ENCODE measurements around the gene THRSP. TPM values are rescaled to one million over a fixed set of nuclear protein-coding genes. Genes with fewer than 3 reads are reported as not detected.
"Not testable (repeated sequence)": the region's sequence is repeated elsewhere in the genome, so short reads cannot be mapped to it uniquely, and the experiment has no call there.

THRSP gene
- polyA plus RNA-seq, 10 donors = 0.11 to 0.99 (median 0.17) TPM; not detected in 1

DNA sequence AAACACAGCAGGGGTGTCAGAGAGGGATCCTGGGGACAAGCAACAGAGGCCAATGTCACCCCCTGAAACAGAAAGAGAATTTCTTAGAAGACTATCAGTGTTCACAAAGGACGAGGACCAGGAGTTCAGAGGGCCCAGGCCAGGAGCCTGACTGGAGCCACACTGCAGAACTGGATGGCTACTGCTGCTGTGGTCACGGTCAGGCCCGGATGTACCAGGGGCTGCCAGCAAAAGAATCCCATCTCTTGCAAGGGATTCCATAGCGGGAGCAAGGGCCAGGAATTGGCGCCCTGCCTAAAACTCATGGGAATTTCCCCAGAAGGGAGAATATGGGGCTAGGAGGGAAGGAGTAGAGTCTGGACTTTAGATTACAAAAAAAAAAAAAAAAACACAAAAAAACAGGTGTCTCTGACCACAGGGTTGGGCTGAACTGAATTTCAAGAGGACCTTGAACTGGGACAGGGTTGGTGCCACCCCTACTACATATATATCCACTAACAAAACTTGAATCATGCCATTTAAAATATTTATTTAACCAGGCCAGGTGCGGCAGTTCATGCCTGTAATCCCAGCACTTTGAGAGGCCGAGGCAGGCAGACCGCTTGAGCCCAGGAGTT lies 24.9 kb upstream of the THRSP start:
- no peak for DNase-seq

DNA sequence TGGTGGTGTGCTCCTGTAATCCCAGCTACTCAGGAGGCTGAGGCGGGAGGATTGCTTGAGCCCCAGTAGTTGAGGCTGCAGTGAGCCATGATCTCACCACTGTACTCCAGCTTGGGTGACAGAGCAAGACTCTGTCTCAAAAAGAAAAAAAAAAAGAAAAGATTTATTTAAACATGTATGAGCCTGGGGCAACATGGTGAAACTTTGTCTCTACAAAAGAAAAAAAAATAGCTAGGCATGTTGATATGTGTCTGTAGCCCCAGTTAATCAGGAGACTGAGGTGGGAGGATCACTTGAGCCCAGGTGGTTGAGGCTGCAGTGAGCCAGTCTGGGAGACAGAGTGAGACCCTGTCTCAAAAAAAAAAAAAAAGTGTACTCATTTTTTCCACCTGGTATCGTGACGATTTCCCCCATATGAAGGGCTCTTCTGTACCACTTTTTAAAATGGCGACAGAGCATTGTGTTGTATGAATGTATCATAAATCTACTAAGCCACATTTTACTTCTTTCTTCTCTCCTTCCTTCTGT lies 24.2 kb upstream of the THRSP start:
- no peak for DNase-seq

DNA sequence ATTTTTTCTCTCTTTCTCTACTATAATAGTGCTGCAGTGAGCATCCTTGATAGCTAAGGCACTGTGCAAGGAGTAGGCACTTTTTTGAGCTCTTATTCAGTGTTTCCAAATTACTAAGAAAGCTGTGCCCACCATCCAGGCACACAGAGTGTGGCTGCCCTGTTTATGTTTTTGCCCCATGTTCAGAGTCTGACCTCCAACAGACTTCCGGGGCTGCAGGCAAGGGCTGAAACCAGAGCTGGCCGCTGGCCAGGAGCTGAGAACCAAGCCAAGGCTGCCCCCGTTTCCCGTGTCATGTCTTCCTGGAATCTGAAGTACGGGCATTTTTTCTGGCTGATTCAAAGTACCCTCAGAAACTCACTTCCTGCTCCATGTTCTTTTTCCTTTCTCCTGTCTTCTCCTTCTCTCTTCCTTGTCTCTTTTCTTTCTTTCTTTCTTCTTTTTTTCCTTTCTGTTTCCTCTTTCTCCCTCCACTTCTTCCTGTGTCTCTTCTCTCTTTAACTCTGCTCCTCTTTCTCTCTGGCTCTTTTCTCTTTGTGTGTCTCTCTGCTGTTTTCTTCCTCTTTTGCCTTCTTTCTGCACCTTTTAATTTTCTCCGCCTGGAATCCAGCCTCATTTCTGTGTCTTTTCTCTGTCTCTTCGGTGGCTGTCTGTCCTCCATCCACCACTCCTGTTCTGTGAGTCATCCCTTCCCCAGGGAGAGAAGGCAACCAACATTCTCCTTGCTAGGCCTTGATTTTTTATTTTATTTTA lies 23.6 kb upstream of the THRSP start:
- peak; percentile 44 to 81 (median 68) for DNase-seq

GRCh38 chr11:78040691-78041379 lies 22.8 kb upstream of the THRSP start:
- no peak for DNase-seq

DNA sequence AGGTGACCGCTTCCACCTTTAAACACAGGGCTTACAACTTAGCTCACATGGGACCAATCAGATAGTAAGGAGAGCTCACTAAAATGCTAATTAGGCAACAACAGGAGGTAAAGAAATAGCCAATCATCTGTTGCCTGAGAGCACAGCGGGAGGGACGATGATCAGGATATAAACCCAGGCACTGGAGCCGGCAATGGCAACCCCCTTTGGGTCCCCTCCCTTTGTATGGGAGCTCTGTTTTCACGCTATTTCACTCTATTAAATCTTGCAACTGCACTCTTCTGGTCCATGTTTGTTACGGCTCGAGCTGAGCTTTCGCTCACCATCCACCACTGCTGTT lies 22.3 kb upstream of the THRSP start:
- not testable (repeated sequence) for DNase-seq

DNA sequence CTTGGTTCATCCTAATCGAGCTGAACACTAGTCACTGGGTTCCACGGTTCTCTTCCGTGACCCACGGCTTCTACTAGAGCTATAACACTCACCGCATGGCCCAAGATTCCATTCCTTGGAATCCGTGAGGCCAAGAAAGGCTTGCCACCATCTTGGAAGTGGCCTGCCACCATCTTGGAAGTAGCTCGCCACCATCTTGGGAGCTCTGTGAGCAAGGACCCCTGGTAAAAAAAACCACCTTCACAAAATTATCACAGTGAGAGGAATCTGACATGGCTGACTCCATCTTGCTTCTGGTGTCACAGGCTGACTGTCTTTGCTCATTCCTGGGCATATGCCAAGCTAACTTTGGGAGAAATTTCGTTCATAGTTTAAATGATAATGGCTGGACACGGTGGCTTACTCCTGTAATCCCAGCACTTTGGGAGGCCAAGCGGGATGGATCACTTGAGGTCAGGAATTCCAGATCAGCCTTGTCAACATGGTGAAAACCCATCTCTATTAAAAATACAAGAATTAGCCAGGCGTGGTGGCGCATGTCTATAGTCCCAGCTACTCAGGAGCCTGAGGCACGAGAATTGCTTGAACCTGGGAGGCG lies 21.7 kb upstream of the THRSP start:
- DNase-seq = no peak

DNA sequence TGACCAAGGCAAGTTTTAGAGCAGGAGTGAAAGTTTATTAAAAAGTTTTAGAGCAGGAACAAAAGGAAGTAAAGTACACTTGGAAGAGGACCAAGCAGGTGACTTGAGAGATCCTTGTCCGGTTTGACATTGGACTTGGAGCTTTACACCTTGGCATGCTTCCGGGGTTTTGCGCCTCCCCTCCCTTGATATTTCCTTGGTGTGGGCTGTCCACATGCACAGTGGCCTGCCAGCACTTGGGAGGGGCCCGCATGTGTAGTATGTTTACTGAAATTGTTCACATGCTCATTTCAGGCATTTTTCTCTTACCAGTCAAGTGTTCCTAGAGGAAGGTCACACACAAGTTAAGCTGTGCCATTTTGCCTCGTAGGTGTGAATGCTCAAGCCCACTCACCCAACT lies 19.0 kb upstream of the THRSP start:
- no peak for DNase-seq

DNA sequence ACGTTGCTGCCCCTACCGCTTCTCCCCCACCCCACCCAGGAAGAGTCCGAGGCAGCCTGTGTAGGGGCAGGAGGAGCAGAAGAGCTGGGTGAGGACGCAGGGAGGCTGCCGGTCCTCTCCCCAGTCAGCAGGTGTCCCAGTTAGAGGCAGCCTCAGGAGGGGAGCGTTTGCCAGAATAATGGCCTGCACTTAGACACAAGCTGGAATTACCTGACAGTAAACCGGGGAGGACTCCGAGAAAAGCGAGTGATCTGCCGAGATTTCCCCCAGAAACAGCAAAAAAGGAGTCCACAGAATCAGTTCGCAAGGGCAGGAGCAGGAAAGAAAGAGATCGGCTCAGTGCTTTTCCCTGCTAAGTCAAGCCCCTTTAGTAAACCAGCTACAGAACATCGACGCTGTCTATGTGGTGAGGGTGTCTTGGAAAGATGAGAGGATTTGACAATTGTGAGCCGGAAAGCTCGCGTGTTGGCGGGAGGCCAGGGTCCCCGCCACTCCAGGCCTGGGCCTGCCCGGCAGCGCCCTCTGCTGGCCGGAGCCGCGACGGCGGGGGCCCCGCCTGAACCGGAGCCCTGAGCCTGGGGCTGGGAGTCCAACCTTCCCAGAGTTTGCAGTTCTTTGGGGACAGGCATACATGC lies 17.7 kb upstream of the THRSP start:
- DNase-seq = peak; percentile 76 to 92 (median 88)

DNA sequence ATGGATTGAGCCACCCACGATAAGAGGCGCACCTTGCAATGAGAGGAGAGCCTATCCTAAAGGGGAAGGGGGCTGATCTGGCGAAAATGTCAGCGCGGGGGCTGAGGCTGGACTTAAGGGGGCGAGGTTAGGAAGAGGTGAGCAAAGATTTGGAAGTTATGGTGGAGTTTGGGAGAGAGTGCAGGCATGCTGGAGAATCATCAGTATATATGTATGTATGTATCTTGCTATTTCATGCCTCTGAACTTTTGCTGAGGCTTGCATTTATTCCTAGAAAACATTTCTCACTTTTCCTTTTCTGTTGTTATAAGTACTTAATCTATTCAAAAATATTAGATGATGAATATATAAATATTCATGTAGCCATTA lies 17.2 kb upstream of the THRSP start:
- DNase-seq = no peak

GRCh38 chr11:78048561-78048960 lies 15.1 kb upstream of the THRSP start:
- no peak for DNase-seq

- DNase-seq = no peak
These were observed 14.3 kb upstream of the THRSP start for GRCh38 chr11:78049348-78049747.

DNA sequence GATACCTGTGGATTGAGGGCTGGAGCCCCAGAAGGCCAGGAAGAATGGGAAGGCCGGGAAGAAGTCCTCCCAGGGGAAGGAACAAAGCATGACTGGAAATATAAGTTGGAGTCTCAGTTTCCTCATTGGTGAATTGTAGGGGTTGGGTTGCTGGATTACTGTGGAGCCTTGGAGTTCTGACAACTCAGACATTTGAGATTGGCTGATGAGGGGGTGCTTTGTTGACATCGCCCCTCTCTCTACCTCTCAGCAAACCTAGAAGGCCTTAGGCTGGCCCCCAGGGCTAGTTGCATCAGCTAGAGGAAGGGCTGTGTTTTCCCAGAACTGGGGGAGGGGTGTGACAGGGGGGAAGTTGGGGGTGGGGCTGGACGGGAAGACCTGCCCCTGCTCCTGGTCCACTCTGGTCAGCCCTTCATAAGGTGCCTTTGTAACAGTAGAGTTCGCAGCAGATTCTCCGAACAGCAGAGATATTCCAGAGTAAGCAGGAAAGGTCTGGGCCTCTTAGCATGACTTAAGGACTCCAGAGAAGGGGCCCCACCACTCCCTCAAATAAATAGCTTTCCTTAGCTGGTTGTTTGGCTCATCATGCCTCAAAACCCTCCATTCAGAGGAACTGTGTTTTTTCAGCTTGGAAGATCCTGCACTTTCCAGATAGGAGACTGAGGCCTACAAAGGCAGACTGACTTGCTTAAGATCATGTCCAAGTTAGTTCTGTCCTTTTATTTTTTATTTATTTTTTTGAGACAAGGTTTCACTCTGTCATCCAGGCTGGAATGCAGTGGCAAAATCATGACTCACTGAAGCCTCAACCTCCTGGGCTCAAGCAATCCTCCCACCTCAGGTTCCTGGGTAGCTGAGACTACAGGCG lies 12.5 kb upstream of the THRSP start:
- no peak for DNase-seq

DNA sequence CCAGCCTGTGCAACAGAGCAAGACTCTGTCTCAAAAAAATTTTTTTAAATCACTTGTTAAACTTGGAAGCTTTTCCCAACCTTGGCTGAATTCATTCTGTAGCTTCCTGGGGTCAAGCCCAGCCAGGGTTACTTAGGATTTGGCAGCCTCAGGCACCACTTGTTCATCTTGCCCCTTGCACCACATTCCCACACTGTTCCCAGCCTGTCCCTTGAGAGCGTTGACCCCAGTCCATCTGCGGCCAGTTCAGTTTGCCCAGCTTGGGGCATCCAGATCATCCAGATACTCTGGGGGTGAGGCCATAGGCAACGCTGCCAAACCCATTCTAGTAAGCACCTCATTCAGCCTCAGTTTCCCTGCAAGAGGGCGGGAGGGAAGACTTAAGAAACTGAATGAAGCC lies 8.7 kb upstream of the THRSP start:
- no peak for DNase-seq

- DNase-seq = no peak
These were observed 7.6 kb upstream of the THRSP start for GRCh38 chr11:78056093-78056492.

GRCh38 chr11:78057462-78058055 lies 6.1 kb upstream of the THRSP start:
- no peak for DNase-seq

DNA sequence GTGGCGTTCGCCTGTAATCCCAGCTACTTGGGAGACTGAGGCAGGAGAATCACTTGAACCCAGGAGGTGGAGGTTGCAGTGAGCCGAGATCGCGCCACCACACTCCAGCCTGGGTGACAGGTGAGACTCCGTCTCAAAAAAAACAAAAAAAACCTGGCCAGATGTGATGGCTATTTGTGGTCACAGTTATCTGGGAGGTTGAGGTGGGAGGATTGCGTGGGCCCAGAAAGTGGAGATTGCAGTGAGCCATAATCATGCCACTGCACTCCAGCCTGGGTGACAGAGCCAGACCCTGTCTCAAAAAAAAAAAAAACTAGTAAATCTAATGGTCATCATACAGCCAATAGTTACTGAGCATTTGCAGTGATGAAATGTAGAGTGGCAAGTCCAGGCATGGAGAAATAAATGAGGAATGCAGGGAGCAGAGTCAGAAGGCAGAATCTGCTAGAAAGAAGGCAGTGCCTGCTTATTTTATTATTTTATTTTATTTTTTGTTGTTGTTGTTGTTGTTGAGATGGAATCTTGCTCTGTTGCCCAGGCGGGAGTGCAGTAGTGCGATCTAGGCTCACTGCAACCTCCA lies 3.8 kb upstream of the THRSP start:
- DNase-seq = not testable (repeated sequence)

GRCh38 chr11:78060533-78060932 lies 3.1 kb upstream of the THRSP start:
- no peak for DNase-seq

GRCh38 chr11:78061088-78061920 lies 2.4 kb upstream of the THRSP start:
- no peak for DNase-seq

DNA sequence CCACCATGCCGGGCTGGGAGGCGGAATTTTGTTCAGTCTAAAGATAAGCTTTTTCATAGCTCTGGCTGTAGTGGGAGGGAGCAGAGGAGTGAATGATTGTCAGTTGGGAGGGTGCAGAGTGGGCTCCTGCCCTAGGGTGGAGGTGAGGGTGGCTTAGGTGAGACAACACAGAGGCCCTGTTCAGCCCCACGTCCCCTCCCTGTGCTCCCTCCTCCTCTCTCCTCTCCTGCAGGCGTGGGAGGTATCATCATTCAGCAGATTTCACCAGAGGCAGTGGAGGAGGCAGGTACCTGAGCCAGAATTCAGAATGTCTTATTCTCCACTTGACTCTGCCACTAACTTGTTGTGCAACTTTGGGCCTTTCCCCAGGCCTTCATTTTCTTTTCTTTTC lies 1.7 kb upstream of the THRSP start:
- DNase-seq = no peak

All from muscle of back (tissue), 11 donors.